BLaER1 treated with 17β-estradiol and CSF1 and Interleukin-3, amounts not matched to agents 10 nM and 100 nM (cell line): Measurements from ENCODE around the gene IL17RC.

ENCODE experiments used
- H3K27ac ChIP-seq, 11 experiments: shearing (Covaris generic); formaldehyde crosslinking; 2 replicates each; pipeline ENCODE4 v1.8.1; 2022
- H3K27me3 ChIP-seq, 11 experiments: shearing (Covaris generic); formaldehyde crosslinking; 2 replicates each; pipeline ENCODE4 v1.8.1; 2022
- H3K36me3 ChIP-seq, 11 experiments: shearing (Covaris generic); formaldehyde crosslinking; 2 replicates each; pipeline ENCODE4 v1.8.1; 2022
- H3K4me1 ChIP-seq, 10 experiments: shearing (Covaris generic); formaldehyde crosslinking; 2 replicates each; pipeline ENCODE4 v1.8.1; 2022
- H3K4me2 ChIP-seq, 11 experiments: shearing (Covaris generic); formaldehyde crosslinking; 2 replicates each; pipeline ENCODE4 v1.8.1; 2022
- H3K4me3 ChIP-seq, 10 experiments: shearing (Covaris generic); formaldehyde crosslinking; 2 replicates each; pipeline ENCODE4 v1.8.1; 2022
- H3K9ac ChIP-seq, 11 experiments: shearing (Covaris generic); formaldehyde crosslinking; 2 replicates each; pipeline ENCODE4 v1.8.1; 2022
- H3K9me3 ChIP-seq, 11 experiments: shearing (Covaris generic); formaldehyde crosslinking; replicated peaks in 1 of 11; 2 replicates each; pipeline ENCODE4 v1.8.1; 2022
- H4K20me1 ChIP-seq, 11 experiments: shearing (Covaris generic); formaldehyde crosslinking; 2 replicates each; pipeline ENCODE4 v1.8.1; 2022
- Cebpa-rat ChIP-seq, 11 experiments: shearing (Covaris generic); IDR thresholded peaks; 2 replicates each; pipeline ENCODE4 v1.8.1; 2022

Gene IL17RC

GRCh38 chr3:9879830-9880549 lies 36.9 kb upstream of the IL17RC start, which contains the start of gene CIDEC:
Gene CIDEC, minus strand, starts transcription at chr3:9880253. Its CDS starts 1,767 bp downstream, at chr3:9878486.
- TF ChIP-seq Cebpa-rat (IDR thresholded peaks at IDR 0.05) = no peak
- Histone ChIP-seq H3K9ac (no peak within 1 kb of the TSS), H3K4me2 (no peak within 1 kb of the TSS), H3K4me1 (no peaks in the 10 kb centered on the region), H3K36me3 (no peaks in the 10 kb centered on the region), H3K27me3 (no peaks in the 10 kb centered on the region), H3K27ac (no peak within 1 kb of the TSS), H3K9me3 (no peaks in the 10 kb centered on the region), H4K20me1 (no peaks in the 10 kb centered on the region), H3K4me3 (no peak within 1 kb of the TSS)

GRCh38 chr3:9881441-9881840 lies 35.5 kb upstream of the IL17RC start:
- H3K4me1 ChIP-seq = no peaks in the 10 kb centered on the region
- H3K27me3 ChIP-seq = no peaks in the 10 kb centered on the region
- H4K20me1 ChIP-seq = no peaks in the 10 kb centered on the region
- TF ChIP-seq Cebpa-rat (IDR thresholded peaks at IDR 0.05) = no peak
- H3K27ac ChIP-seq = no peak overlapping the region
- no peaks in the 10 kb centered on the region for H3K36me3 ChIP-seq
- H3K4me3 ChIP-seq = no peak overlapping the region
- H3K9me3 ChIP-seq = no peaks in the 10 kb centered on the region
- H3K9ac ChIP-seq = no peak overlapping the region
- no peak overlapping the region for H3K4me2 ChIP-seq

DNA sequence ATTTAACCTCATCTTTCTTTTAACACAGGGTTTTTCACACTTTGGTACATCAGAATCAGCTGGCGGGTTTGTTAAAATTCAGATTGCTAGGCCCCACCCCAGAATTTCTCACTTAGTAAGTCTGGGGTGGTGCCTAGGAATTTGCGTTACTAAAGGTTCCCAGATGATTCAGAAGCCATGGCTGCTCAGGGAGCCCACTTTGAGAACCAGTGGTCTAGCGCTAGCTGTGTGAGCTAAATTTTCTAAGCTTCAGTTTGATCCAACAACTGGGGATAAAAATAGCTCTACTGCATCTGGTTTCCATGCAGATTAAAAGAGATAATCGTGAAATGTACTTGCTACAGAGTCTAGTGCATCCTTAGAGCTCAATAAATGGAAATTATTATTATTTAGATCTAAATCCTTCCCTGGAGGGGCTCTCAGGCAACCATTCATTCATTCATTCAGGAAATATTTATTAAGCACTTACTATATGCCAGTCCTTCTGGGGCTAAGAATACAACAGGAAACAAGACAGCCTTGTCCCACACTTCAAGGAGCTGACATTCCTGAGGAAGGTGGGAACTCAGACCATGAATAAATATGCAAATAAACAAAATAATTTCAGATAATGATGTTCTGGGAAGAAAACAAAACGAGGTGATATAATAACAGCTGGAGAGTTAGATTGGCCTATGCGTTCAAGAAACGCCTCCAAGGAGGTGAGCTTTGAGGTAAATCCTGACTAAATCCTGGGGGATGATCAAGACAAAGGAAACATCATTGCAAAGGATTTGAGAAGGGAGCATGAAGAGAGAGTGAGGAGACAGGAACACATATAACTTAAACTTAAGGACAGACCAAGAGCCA lies 33.0 kb upstream of the IL17RC start:
- H3K4me2 ChIP-seq = no peak overlapping the region
- peaks cover 0 to 6% (median 3%) of the 10 kb centered on the region in 10 experiments; a peak in 8 of 20 replicates for H3K4me1 ChIP-seq
- no peak overlapping the region for H3K9ac ChIP-seq

DNA sequence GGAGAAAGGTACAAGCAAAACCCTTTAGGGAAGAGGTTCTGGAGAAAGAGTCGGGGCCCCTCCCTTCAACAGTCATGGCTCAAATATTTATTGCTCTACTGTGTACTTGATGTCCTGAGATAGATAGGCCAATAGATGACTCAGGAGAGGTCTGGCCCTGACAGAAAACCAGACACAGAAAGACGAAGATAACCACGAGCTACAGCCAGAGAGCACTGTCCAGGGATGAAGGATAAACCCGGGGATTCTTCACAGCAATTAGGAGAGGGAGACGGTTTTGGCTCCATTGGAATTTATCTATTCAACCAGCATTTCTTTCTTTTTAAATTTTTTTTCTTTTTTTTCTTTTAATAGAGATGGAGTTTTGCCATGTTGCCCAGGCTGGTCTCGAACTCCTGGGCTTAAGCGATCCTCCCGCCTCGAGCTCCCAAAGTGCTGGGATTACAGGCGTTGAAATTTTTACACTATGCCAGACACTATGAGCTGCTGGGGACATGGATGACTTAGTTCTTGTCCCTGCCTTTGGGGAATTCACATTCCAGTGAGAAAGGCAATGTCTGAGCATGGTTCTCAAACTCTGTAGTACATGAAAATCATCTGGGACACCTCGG lies 32.2 kb upstream of the IL17RC start:
- H3K9me3 ChIP-seq = no peaks in the 10 kb centered on the region
- H3K4me1 ChIP-seq = peaks cover 0 to 12% (median 6%) of the 10 kb centered on the region in 10 experiments; a peak in 12 of 20 replicates
- H3K27me3 ChIP-seq = no peaks in the 10 kb centered on the region
- no peaks in the 10 kb centered on the region for H3K36me3 ChIP-seq
- H4K20me1 ChIP-seq = no peaks in the 10 kb centered on the region
- no peak overlapping the region for H3K27ac ChIP-seq
- H3K9ac ChIP-seq = no peak overlapping the region
- H3K4me2 ChIP-seq = no peak overlapping the region
- TF ChIP-seq Cebpa-rat (IDR thresholded peaks at IDR 0.05) = no peak
- H3K4me3 ChIP-seq = no peak overlapping the region

More for the DNA sequence above, 33.0 kb upstream of the IL17RC start:
- no peak overlapping the region for H3K4me3 ChIP-seq
- H3K27ac ChIP-seq = no peak overlapping the region
- no peaks in the 10 kb centered on the region for H3K36me3 ChIP-seq
- H4K20me1 ChIP-seq = no peaks in the 10 kb centered on the region
- no peaks in the 10 kb centered on the region for H3K27me3 ChIP-seq
- no peaks in the 10 kb centered on the region for H3K9me3 ChIP-seq
- TF ChIP-seq Cebpa-rat (IDR thresholded peaks at IDR 0.05) = no peak

- Histone ChIP-seq H3K4me1 (peaks cover 6 to 19% (median 12%) of the 10 kb centered on the region in 10 experiments; a peak in 18 of 20 replicates), H3K36me3 (no peaks in the 10 kb centered on the region), H3K4me3 (no peak overlapping the region), H3K4me2 (no peak overlapping the region), H3K9ac (no peak overlapping the region), H3K27me3 (no peaks in the 10 kb centered on the region), H3K27ac (no peak overlapping the region), H4K20me1 (no peaks in the 10 kb centered on the region), H3K9me3 (no peaks in the 10 kb centered on the region)
- TF ChIP-seq Cebpa-rat (IDR thresholded peaks at IDR 0.05) = no peak
Observed at GRCh38 chr3:9886328-9886727, 30.6 kb upstream of the IL17RC start.

- no peaks in the 10 kb centered on the region for H3K9me3 ChIP-seq
- no peak for TF ChIP-seq Cebpa-rat (IDR thresholded peaks at IDR 0.05)
- peaks cover 17 to 31% (median 24%) of the 10 kb centered on the region in 10 experiments for H3K4me1 ChIP-seq
- H3K36me3 ChIP-seq = peaks cover 4 to 10% (median 9%) of the 10 kb centered on the region in 11 experiments; a peak in 21 of 22 replicates
- no peaks in the 10 kb centered on the region for H3K27me3 ChIP-seq
- no peak overlapping the region for H3K4me2 ChIP-seq
- no peak overlapping the region for H3K9ac ChIP-seq
- H3K4me3 ChIP-seq = no peak overlapping the region
- no peak overlapping the region for H3K27ac ChIP-seq
- peaks cover 0 to 11% (median 5%) of the 10 kb centered on the region in 11 experiments; a peak in 12 of 22 replicates for H4K20me1 ChIP-seq
Observed at GRCh38 chr3:9887480-9887879, 29.4 kb upstream of the IL17RC start.

DNA sequence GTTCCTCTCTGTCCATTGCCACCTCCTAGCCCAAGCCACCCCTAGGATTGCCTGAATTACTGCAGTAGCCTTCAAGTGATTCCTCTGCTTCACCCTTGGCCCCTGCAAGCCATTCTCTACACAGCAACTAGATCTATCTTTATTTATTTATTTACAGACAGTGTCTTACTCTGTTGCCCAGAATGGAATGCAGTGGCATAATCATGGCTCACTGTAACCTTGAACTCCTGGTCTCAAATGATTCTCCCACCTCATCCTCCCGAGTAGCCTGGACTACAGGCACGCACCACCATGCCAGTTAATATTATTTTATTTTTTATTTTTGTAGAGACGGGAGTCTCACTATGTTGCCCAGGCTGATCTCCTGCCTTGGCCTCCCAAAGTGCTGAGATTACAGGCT lies 28.4 kb upstream of the IL17RC start:
- peaks cover 0 to 22% (median 16%) of the 10 kb centered on the region in 11 experiments; a peak in 17 of 22 replicates for H4K20me1 ChIP-seq
- H3K4me1 ChIP-seq = peaks cover 27 to 41% (median 31%) of the 10 kb centered on the region in 10 experiments
- peaks cover 15 to 21% (median 19%) of the 10 kb centered on the region in 11 experiments for H3K36me3 ChIP-seq
- no peaks in the 10 kb centered on the region for H3K27me3 ChIP-seq
- H3K9me3 ChIP-seq = no peaks in the 10 kb centered on the region
- TF ChIP-seq Cebpa-rat (IDR thresholded peaks at IDR 0.05) = no peak
- peak overlapping the region in 4 of 11 experiments; percentile 1 to 22 (median 14); a peak in 5 of 22 replicates for H3K4me2 ChIP-seq
- H3K4me3 ChIP-seq = no peak overlapping the region
- no peak overlapping the region for H3K9ac ChIP-seq
- no peak overlapping the region for H3K27ac ChIP-seq

GRCh38 chr3:9889405-9889804 lies 27.5 kb upstream of the IL17RC start:
- no peak overlapping the region for H3K4me3 ChIP-seq
- H4K20me1 ChIP-seq = peaks cover 0 to 31% (median 23%) of the 10 kb centered on the region in 11 experiments; a peak in 17 of 22 replicates
- peak in 2 of 11 experiments; percentile 34 to 42; a peak in 2 of 22 replicates for TF ChIP-seq Cebpa-rat (IDR thresholded peaks at IDR 0.05)
- H3K4me2 ChIP-seq = peak overlapping the region in 5 of 11 experiments; percentile 1 to 70 (median 18); a peak in 6 of 22 replicates
- no peak overlapping the region; a peak in 1 of 22 replicates for H3K27ac ChIP-seq
- no peaks in the 10 kb centered on the region for H3K9me3 ChIP-seq
- no peaks in the 10 kb centered on the region for H3K27me3 ChIP-seq
- peaks cover 33 to 50% (median 38%) of the 10 kb centered on the region in 10 experiments for H3K4me1 ChIP-seq
- no peak overlapping the region for H3K9ac ChIP-seq
- peaks cover 18 to 29% (median 27%) of the 10 kb centered on the region in 11 experiments for H3K36me3 ChIP-seq
